ENCODE results near the gene PIP5K1C.

DNA sequence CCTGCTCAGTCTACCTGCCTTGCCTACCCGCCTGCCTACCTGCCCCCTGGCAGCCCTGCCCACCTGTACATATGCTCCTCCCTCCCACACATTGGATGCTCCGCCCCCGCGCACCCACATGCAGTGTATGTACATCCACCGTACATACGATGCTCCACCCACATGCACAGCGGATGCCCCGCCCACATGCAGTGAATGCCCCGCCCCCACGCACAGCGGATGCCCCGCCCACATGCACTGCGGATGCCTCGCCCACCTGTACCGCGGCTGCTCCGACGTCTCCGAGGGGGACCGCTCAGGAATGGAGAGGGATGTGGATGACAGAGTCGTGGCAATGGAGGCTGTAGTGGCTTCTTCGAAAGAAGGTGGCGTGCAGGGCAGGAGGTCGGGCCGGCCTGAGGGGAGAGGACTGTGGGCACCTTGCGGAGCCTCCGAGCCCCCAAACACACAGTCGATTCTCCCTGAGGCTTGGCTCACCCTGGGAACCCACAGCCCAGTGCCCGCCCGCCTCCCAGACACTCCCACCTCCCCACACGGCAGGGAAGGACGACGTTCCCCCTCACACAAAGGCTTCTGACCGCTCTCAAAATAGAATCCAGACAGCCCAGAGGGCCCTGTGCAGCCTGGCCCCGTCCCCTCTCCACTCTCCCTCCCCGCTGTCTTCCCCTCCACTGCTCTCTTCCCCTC is 57.1 kb downstream of the PIP5K1C start:
- no peak for TF ChIP-seq EZH2phosphoT487 (IDR thresholded peaks at IDR 0.05)
- TF ChIP-seq, protein P1, sequence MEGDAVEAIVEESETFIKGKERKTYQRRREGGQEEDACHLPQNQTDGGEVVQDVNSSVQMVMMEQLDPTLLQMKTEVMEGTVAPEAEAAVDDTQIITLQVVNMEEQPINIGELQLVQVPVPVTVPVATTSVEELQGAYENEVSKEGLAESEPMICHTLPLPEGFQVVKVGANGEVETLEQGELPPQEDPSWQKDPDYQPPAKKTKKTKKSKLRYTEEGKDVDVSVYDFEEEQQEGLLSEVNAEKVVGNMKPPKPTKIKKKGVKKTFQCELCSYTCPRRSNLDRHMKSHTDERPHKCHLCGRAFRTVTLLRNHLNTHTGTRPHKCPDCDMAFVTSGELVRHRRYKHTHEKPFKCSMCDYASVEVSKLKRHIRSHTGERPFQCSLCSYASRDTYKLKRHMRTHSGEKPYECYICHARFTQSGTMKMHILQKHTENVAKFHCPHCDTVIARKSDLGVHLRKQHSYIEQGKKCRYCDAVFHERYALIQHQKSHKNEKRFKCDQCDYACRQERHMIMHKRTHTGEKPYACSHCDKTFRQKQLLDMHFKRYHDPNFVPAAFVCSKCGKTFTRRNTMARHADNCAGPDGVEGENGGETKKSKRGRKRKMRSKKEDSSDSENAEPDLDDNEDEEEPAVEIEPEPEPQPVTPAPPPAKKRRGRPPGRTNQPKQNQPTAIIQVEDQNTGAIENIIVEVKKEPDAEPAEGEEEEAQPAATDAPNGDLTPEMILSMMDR (IDR thresholded peaks at IDR 0.05), result no peak
